ENCODE data around the gene PRAMEF5.
"Not testable (repeated sequence)": the region's sequence is repeated elsewhere in the genome, so short reads cannot be mapped to it uniquely, and the experiment has no call there.

The PRAMEF5 gene

GRCh38 chr1:13253898-13254297 lies at the start of gene PRAMEF5:
Gene PRAMEF5 (plus strand): TSS chr1:13254198. CDS start chr1:13259269, 5,071 bp downstream.
- not testable (repeated sequence) for DNase-seq

DNA sequence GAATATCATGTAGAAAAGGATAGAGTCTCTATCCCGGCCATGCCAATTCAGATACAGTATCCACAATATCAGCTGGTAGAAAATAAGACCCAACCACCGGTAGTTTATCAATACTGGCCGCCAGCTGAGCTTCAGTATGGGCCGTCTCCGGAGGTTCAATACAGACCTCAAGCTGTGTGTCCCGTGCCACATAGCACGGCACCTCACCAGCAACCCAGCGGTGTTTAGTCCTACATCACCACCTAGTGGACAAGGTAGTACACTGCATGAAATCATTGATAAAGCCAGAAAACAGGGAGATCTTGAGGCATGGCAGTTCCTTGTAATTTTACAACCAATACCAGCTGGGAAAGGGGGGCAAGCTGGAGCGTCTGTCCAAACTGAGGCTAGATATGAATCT lies 45.3 kb upstream of the PRAMEF5 start:
- not testable (repeated sequence) for DNase-seq

DNA sequence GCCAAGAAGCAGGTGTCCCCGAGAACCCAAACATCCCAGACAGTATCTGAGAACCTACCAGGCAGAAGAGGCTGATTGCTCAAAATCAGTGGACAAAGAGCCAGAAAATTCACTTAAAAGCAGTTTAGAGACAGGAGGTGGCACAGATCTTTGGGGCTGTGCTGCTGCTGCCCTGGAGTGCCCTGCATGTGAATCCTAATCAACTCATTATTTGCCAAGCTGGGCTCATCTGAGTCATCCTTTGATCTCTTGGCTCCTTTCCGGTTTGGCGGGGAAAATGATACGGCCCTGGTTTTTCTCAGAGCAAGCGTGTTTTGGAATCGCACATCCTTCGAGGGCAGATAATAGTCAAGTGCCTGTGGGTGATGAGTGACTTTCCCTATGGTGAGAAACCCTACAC lies 37.4 kb upstream of the PRAMEF5 start:
- not testable (repeated sequence) for DNase-seq

DNA sequence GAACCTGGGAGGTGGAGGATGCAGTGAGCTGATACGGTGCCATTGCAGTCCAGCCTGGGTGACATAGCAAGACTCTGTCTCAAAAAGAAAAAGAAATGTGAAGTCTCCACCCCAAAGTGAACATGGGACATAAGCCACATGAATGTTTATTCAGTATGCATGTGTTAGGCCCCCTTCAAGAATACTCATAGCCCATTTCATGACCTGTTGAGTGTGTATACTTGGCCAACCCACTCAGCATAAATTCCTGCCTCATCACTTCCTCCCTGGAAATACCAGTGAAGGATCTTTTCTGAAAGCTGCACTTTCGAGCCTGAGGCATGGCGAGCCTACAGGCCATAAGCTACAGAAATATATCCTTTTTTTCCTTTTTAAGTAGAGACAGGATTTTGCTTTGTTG lies 34.8 kb upstream of the PRAMEF5 start:
- not testable (repeated sequence) for DNase-seq

GRCh38 chr1:13222788-13223187 lies 31.2 kb upstream of the PRAMEF5 start:
- DNase-seq: not testable (repeated sequence)

GRCh38 chr1:13224480-13225060 lies 29.4 kb upstream of the PRAMEF5 start:
- no peak for DNase-seq

GRCh38 chr1:13225675-13226204 lies 28.3 kb upstream of the PRAMEF5 start, which contains the start of gene PRAMEF18:
Gene PRAMEF18 (minus strand): TSS chr1:13226154. CDS start chr1:13226106, 48 bp downstream.
- not testable (repeated sequence) for DNase-seq

DNA sequence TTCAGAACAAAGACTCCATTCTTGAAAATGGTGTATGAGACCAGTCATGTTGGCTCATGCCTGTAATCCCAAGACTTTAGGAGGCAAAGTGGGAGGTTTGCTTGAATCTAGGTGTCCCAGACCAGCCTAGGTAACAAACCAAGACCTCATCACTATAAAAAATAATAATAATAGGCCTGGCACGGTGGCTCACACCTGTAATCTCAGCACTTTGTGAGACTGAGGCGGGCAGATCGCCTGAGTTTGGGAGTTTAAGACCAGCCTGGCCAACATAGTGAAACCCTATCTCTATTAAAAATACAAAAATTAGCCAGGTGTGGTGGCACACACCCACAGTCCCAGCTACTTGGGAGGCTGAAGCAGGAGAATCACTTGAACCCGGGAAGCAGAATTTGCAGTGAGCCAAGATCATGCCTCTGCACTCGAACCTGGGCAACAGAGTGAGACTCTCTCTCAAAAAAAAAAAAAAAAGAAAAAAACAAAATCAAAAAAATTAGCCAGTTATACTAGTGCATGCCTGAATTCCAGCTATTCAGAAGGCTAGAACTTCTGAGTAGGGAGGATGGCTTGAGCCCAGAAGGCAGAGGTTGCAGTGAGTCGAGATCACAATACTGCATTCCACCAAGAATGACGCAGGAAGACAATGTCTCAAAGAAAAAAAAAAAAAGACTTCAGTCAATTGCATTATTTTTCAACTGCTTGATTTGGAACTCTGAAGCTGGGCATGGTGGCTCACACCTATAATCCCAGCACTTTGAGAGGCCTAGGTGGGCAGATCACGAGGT lies 26.5 kb upstream of the PRAMEF5 start:
- DNase-seq: not testable (repeated sequence)

DNA sequence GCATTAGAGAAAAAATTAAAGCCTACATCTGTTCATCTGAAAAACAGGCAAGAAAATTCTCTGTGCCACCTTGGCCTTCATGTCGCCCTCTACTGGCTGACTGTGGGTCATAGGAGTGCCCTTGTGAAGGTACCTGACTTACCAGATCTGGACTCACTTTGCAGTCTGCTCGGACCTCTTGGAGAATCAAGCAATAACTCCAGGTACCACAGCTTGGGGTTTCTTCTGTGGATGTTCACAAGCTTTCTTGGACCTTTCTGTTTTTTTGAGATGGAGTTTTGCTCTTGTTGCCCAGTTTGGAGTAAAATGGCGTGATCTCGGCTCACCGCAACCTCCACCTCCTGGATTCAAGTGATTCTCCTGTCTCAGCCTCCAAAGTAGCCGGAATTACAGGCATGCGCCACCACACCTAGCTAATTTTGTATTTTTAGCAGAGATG lies 25.6 kb upstream of the PRAMEF5 start:
- peak; percentile 29 for DNase-seq

DNA sequence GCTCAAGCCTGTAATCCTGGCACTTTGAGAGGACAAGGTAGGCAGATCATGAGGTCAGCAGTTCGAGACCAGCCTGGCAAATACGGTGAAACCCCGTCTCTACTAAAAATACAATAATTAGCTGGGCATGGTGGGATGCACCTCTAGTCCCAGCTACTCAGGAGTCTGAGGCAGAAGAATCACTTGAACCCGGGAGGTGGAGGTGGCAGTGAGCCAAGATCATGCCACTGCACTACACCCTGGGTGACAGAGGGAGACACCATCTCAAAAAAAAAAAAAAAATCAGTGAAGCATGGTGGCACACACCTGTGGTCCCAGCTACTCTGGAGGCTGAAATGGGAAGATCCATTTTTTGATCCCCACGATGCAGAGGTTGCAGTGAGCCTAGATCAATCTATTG lies 23.9 kb upstream of the PRAMEF5 start:
- DNase-seq: not testable (repeated sequence)

GRCh38 chr1:13230601-13231000 lies 23.4 kb upstream of the PRAMEF5 start:
- DNase-seq: not testable (repeated sequence)

DNA sequence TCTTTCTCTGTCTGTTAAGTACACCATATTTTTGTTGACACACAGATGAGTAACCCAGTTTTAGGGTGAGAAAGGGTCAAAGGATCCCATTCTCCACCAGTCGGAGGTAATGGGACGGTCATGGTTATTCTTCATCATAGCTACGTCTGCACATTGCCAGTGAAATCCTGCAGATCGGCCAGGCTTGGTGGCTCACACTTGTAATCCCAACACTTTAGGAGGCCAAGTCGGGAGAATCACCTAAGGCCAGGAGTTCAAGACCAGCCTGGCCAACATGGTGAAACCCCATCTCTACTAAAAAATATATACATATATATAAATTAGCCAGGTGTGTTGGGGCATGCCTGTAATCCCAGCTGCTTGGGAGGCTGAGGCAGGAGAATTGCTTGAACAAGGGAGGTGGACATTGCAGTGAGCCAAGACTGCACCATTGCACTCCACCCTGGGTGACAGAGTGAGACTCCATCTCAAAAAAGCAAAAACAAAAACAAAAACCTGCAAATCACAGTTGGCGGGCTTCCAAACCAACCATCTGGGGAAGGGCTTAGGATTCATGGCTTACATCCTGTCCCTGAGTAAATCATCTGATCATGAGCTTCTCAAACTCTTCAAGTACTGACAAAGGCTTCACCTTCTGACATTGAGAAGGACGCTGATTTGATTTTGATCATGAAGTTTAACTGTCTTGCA lies 22.8 kb upstream of the PRAMEF5 start:
- DNase-seq: not testable (repeated sequence)

DNA sequence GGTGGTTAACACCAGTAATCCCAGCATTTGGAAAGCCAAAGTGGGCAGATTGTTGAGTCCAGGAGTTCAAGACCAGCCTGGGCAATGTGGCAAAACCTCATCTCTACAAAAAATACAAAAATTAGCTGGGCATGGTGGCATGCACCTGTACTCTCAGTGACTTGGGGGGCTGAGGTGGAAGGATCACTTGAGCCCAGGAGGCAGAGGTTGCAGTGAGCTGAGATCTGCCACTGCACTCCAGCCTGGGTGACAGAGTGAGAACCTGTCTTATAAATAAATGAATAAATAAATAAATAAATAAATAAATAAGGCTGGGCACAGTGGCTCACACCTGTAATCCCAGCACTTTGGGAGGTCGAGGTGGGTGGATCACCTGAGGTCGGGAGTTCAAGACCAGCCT lies 21.9 kb upstream of the PRAMEF5 start:
- DNase-seq: not testable (repeated sequence)

DNA sequence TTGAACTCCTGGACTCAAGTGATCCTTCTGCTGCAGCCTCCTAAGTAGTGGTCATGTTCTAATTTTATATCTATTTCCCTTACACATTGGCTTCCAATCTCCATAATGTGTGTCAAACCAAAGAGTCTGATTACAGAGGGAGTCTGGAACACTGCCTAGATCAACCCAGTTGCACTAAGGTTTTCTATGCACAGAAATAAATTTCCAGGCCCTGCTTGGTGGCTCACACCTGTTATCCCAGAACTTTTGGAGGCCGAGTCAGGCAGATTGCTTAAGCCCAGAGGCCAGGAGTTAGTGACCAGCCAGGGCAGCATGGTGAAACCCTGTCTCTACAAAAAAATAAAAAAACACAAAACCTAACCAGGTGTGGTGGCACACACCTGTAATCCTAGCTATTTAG lies 19.9 kb upstream of the PRAMEF5 start:
- DNase-seq: not testable (repeated sequence)

- not testable (repeated sequence) for DNase-seq
Observed at GRCh38 chr1:13237572-13237971, 16.4 kb upstream of the PRAMEF5 start.

DNA sequence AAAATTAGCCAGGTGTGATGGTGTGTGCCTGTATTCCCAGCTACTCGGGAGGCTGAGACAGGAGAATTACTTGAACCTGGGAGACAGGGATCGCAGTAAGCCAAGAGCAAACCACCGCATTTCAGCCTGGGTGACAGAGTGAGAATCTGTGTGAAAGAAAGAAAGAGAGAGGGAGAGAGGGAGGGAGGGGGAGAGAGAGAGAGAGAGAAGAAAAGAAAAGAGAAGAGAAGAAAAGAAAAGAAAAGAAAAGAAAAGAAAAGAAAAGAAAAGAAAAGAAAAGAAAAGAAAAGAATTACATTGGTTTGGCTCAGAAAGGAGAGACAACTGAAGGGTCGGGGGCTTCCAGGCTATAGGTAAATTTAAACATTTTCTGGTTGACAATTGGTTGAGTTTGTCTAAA lies 14.4 kb upstream of the PRAMEF5 start:
- not testable (repeated sequence) for DNase-seq

DNA sequence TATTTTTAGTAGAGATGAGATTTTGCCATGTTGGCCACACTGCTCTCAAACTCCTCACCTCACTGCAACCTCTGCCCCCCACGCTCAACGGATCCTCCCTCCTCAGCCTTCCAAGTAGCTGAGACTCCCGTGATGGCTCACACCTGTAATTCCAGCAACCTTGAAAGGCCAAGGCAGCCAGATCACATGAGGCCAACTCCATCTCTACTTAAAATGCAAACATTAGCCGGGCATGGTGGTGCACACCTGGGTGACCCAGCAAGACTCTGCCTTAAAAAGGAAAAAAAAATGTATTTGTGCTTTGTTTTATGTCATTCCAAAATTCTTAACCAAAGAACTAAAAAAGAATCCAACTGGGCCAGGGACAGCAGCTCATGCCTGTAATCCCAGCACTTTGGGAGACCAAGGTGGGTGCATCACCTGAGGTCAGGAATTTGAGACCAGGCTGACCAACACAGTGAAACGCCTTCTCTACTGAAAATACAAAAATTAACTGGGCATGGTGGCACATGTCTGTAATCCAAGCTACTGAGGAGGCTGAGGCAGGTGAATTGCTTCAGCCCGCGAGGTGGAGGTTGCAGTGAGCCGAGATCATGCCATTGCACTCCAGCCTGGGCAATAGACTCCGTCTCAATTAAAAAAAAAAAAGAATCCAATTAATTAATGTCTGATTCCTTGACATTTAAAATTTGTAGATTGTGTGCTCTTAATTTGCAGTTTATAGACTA lies 10.3 kb upstream of the PRAMEF5 start:
- not testable (repeated sequence) for DNase-seq

DNA sequence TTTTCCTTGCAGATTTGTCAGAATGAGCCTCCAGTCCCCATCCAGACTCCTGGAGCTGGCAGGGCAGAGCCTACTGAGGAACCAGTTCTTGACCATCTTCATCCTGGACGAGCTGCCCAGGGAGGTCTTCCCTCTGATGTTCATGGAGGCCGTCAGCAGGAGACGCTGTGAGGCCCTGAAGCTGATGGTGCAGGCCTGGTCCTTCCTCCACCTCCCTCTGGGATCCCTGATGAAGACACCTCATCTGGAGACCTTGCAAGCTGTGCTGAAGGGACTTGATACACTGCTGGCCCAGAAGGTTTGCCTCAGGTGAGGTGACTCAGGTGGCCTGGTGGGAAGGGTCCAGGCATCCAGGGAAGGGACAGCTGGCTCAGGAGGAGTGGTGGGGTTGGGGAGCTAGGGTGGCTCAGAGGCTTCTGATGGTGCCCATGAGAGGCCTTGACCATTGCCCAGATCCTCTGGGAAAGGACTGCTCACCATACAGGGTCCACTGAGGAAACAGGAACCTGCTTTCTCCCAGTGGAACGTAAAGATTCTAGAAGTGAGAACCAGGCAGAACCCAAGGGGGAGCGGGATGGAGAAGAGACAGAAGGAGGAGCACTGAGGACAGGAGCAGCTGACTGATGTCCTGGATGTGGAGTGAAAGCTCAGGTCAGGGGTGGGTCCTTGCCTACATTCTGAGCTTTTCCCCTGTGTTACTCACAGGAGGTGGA lies 8.0 kb upstream of the PRAMEF5 start:
- not testable (repeated sequence) for DNase-seq

DNA sequence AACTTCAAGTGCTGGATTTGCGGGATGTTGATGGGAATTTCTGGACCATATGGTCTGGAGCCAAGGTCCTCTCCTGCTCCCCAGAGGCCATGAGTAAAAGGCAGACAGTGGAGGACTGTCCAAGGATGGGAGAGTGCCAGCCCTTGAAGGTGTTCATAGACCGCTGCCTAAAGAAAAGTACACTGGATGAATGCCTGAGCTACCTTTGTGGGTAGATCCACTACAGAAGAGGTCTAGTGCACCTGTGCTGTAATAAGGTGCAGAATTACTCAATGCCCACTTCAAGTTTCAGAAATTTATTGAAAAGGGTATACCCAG lies 7.5 kb upstream of the PRAMEF5 start:
- not testable (repeated sequence) for DNase-seq

DNA sequence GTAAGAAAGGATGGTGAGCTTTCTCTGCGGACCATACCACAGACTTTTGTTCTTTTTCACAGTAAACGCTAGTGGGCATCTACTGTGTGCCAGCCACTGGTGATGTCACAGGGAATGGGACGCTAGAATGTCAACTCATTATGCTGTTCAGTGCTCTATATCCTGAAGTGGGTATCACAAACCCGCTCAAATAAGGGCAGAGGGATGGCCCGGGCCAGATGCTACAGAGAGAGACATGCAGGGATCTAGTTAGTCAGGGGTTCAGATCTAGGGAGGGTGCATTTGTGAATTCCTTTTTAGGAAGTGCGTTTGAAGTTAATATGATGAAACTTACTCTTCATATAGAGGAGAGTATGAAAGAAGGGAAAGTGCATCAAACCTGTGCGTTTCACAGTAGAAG lies 6.9 kb upstream of the PRAMEF5 start:
- not testable (repeated sequence) for DNase-seq

- DNase-seq: not testable (repeated sequence)
Observed at GRCh38 chr1:13265124-13265523, 11.1 kb downstream of the PRAMEF5 start.

- not testable (repeated sequence) for DNase-seq
Observed at GRCh38 chr1:13277016-13277415, 23.0 kb downstream of the PRAMEF5 start.
